GM19240 (cell line): ENCODE data around the gene MBP.
A peak's percentile ranks its signal among the peaks of the same experiment; 100 is the strongest.

ENCODE experiments used
- DNase-seq: peaks from one replicate; pipeline ENCODE4 v3.0.0; 2011; ENCODE audit warnings: low spot score; ENCODE audit not compliant: insufficient read length

The MBP gene

GRCh38 chr18:77067291-77068061, 65.1 kb downstream of the MBP start:
- no peak for DNase-seq

- DNase-seq: no peak
These were observed 65.9 kb downstream of the MBP start for GRCh38 chr18:77066689-77067088.

GRCh38 chr18:77066101-77066500, 66.5 kb downstream of the MBP start:
- no peak for DNase-seq

GRCh38 chr18:77065221-77065981, 67.2 kb downstream of the MBP start:
- DNase-seq: no peak

- DNase-seq: peak; percentile 51
These were observed 69.3 kb downstream of the MBP start for GRCh38 chr18:77063260-77063659.

- DNase-seq: no peak
These were observed 70.0 kb downstream of the MBP start for GRCh38 chr18:77062518-77063003.

GRCh38 chr18:77061946-77062517, 70.6 kb downstream of the MBP start:
- no peak for DNase-seq

- no peak for DNase-seq
These were observed 71.2 kb downstream of the MBP start for GRCh38 chr18:77061281-77061945.

GRCh38 chr18:77060151-77060550, 72.4 kb downstream of the MBP start:
- no peak for DNase-seq

GRCh38 chr18:77059294-77059916, 73.2 kb downstream of the MBP start:
- no peak for DNase-seq

- no peak for DNase-seq
These were observed 74.2 kb downstream of the MBP start for GRCh38 chr18:77058290-77058835.

GRCh38 chr18:77057006-77057395, 75.6 kb downstream of the MBP start:
- no peak for DNase-seq

- no peak for DNase-seq
These were observed 76.1 kb downstream of the MBP start for GRCh38 chr18:77056344-77057005.

GRCh38 chr18:77055429-77056300, 76.9 kb downstream of the MBP start:
- DNase-seq: no peak

- peak; percentile 85 for DNase-seq
These were observed 77.8 kb downstream of the MBP start for GRCh38 chr18:77054606-77055428.

- no peak for DNase-seq
These were observed 78.3 kb downstream of the MBP start for GRCh38 chr18:77054288-77054605.

GRCh38 chr18:77053616-77054287, 78.8 kb downstream of the MBP start:
- no peak for DNase-seq

- DNase-seq: no peak
These were observed 79.6 kb downstream of the MBP start for GRCh38 chr18:77052983-77053309.
